Measurements from ENCODE around the gene DHRSX. TPM values are rescaled to one million over a fixed set of nuclear protein-coding genes. Genes with fewer than 3 reads are reported as not detected.
"Not testable (repeated sequence)": the region's sequence is repeated elsewhere in the genome, so short reads cannot be mapped to it uniquely, and the experiment has no call there.

Gene DHRSX
- total RNA-seq, 2 donors from 2014 or later, result 11.6 to 14.2 TPM

DNA sequence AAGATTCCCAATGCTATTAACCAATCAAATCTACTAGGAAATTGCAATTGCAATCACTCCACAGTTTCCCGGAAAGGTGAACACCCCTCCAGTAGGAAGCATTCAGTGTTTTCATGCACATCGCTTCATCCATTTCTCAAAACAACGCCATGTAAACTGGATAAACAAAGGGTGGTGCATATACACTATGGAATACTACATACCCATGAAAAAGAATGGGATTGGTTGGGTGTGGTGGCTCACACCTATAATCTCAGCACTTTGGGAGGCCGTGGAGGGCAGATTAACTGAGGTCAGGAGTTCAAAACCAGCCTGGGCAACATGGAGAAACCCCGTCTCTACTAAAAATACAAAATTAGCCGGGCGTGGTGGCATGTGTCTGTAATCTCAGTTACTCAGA is 29.1 kb downstream of the DHRSX start:
- no peaks in the 10 kb centered on the region for H3K9me3 ChIP-seq (ENCODE audit: control insufficient read depth, low read length, poor library complexity, severe bottlenecking)
- no peak overlapping the region for H3K27ac Mint-ChIP-seq
- H3K36me3 Mint-ChIP-seq (ENCODE audit: low read depth), result peaks cover 3% of the 10 kb centered on the region
- ATAC-seq, result no peak
- no peak for DNase-seq
- H3K4me3 Mint-ChIP-seq, result no peak overlapping the region
- peaks cover 16% of the 10 kb centered on the region for H3K4me1 Mint-ChIP-seq
- H3K27me3 Mint-ChIP-seq, result no peaks in the 10 kb centered on the region

DNA sequence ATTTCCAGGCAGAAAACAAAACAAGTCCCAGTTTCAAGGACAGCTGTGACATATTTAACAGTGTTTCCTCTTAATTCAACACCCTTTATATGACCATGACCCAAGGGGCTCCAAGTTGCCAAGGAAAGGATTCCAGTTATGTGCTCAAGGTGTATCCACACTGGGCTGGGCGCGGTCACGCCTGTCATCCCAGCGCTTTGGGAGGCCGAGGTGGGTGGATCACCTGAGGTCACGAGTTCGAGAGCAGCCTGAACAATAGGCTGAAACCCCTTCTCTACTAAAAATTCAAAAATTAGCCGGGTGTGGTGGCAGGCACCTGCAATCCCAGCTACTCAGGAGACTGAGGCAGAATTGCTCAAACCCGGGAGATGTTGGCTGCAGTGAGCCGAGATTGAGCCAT is 29.6 kb downstream of the DHRSX start:
- H3K36me3 Mint-ChIP-seq (ENCODE audit: low read depth); H3K9me3 ChIP-seq (ENCODE audit: control insufficient read depth, low read length, poor library complexity, severe bottlenecking); ATAC-seq; DNase-seq; H3K27me3 Mint-ChIP-seq; H3K4me3 Mint-ChIP-seq; H3K27ac Mint-ChIP-seq: not testable (repeated sequence)
- peaks cover 16% of the 10 kb centered on the region for H3K4me1 Mint-ChIP-seq

DNA sequence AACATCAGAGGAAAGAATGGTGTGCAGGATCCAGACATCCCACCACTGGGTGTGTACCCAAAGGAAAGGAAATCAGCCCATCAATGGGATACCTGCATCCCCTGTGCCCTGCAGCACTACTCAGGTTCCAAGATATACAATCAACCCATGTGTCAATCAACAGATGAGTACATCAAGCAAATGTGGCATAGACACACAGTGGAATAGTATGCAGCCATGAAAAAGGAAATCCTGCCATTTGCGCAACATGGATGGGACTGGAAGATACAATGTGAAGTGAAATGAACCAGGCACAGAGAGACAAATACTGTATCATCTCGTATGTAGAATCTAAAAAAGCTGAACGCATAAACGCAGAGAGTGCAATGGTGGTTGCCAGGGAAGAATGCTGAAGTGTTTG is 30.9 kb downstream of the DHRSX start:
- H3K27ac Mint-ChIP-seq; DNase-seq; H3K9me3 ChIP-seq (ENCODE audit: control insufficient read depth, low read length, poor library complexity, severe bottlenecking); H3K4me3 Mint-ChIP-seq; ATAC-seq; H3K36me3 Mint-ChIP-seq (ENCODE audit: low read depth); H3K27me3 Mint-ChIP-seq: not testable (repeated sequence)
- peaks cover 12% of the 10 kb centered on the region for H3K4me1 Mint-ChIP-seq

DNA sequence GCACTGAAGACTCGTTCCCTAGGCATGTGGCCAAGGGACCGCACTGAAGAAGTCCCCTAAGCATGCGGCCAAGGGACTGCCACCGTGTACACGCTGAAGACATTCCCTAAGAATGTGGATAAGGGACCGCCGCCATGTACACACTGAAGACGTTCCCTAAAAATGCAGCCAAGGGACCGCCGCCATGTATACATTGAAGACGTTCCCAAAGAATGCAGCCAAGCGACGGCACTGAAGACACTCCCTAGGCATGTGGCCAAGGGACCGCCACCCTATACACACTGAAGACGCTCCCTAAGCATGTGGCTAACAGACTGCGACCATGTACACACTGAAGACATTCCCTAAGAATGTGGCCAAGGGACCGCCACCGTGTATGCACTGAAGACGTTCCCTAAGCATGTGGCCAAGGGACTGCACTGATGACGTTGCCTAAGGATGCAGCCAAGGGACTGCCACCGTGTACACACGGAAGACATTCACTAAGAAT is 31.5 kb downstream of the DHRSX start:
- ATAC-seq, result no peak
- no peak for DNase-seq
- Mint-ChIP-seq H3K36me3 (ENCODE audit: low read depth) (peaks cover 3% of the 10 kb centered on the region), H3K27ac (no peak overlapping the region), H3K4me1 (peaks cover 9% of the 10 kb centered on the region), H3K4me3 (no peak overlapping the region), H3K27me3 (no peaks in the 10 kb centered on the region)
- H3K9me3 ChIP-seq (ENCODE audit: control insufficient read depth, low read length, poor library complexity, severe bottlenecking), result no peaks in the 10 kb centered on the region

DNA sequence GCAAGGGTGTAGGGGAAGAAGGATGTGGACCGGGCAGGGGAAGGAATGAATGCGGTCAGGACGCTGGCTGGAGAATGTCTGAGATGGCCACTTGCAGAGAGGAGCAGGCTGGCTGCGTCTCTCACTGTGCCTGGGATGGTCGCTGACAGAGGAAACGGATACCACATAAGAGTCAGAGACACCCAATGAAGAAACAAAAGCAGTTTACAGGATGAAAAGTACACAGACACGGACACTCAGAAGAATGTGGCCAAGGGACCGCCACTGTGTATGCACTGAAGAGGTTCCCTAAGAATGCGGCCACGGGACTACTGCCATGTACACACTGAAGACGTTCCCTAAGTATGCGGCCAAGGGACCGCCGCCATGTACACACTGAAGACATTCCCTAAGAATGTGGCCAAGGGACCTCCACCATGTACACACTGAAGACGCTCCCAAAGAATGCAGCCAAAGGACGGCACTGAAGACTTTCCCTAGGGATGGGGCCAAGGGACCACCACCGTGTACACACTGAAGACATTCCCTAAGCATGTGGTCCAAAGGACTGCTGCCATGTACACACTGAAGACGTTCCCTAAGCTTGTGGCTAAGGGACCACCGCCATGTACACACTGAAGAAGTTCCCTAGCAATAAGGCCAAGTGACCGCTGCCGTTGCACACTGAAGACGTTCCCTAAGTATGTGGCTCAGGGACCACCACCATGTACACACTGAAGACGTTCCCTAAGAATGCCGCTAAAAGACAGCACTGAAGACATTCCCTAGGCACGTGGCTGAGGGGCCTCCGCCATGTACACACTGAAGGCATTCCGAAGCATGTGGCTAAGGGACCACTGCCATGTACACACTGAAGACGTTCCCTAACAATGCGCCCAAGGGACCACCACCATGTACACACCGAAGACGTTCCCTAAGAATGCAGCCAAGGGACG is 32.2 kb downstream of the DHRSX start:
- Mint-ChIP-seq H3K4me3 (no peak overlapping the region), H3K27ac (no peak overlapping the region), H3K4me1 (peaks cover 12% of the 10 kb centered on the region), H3K27me3 (no peaks in the 10 kb centered on the region), H3K36me3 (ENCODE audit: low read depth) (peaks cover 3% of the 10 kb centered on the region)
- no peaks in the 10 kb centered on the region for H3K9me3 ChIP-seq (ENCODE audit: control insufficient read depth, low read length, poor library complexity, severe bottlenecking)
- DNase-seq, result no peak
- no peak for ATAC-seq

DNA sequence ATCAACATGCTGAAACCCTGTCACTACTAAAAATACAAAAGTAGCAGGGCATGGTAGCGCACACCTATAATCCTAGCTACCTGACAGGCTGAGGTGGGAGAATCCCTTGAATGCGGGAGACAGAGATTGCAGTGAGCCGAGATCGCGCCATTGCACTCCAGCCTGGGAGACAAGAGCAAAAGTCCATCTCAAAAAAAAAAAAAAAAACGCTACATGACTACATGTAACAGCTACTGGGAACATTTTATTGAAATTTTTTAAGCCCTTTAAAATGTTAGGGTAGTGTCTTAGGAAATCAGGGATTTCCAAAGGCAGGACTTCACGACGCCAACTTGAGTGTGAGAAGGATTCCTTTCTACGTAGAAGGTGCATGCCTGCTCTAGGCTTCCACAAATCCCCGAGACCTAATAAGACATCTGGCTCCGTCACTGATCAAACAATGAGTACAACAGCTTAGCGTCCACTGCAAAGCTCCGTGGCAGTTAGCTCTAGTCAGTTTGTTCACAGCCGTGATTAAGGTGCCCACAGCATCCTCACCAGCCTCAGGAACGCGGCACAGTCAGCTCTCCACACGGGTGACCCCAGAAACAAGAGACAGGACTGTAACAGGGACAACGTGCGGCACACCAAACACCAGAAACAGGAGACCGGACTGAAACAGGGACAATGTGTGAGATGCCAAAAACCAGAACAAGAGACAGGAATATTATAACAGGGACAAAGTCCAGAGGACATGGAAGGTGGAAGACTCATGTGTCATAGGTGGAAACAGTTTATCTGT is 33.7 kb downstream of the DHRSX start:
- no peaks in the 10 kb centered on the region for H3K9me3 ChIP-seq (ENCODE audit: control insufficient read depth, low read length, poor library complexity, severe bottlenecking)
- DNase-seq (no peak), ATAC-seq (no peak)
- H3K4me1 Mint-ChIP-seq, result peaks cover 18% of the 10 kb centered on the region
- no peak overlapping the region for H3K27ac Mint-ChIP-seq
- no peaks in the 10 kb centered on the region for H3K27me3 Mint-ChIP-seq
- H3K4me3 Mint-ChIP-seq, result no peak overlapping the region
- H3K36me3 Mint-ChIP-seq (ENCODE audit: low read depth), result peaks cover 3% of the 10 kb centered on the region

DNA sequence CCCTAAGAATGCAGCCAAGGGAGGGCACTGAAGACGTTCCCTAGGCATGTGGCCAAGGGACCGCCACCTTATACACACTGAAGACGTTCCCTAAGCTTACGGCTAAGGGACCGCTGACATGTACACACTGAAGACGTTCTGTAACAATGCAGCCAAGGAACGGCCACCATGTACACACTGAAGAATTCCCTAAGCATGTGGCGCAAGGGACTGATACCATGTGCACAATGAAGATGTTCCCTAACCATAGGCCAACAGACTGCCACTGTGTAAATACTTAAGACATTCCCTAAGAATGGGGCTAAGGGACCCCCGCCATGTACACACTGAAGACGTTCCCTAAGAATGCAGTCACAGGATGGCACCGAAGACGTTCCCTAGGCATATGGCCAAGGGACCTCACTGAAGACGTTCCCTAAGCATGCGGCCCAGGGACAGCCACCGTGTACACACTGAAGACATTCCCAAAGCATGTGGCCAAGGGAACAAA is 36.1 kb downstream of the DHRSX start:
- no peak for ATAC-seq
- Mint-ChIP-seq H3K4me3 (no peak overlapping the region), H3K27me3 (no peaks in the 10 kb centered on the region), H3K27ac (no peak overlapping the region), H3K4me1 (peaks cover 20% of the 10 kb centered on the region), H3K36me3 (ENCODE audit: low read depth) (peaks cover 3% of the 10 kb centered on the region)
- no peak for DNase-seq
- H3K9me3 ChIP-seq (ENCODE audit: control insufficient read depth, low read length, poor library complexity, severe bottlenecking), result no peaks in the 10 kb centered on the region

DNA sequence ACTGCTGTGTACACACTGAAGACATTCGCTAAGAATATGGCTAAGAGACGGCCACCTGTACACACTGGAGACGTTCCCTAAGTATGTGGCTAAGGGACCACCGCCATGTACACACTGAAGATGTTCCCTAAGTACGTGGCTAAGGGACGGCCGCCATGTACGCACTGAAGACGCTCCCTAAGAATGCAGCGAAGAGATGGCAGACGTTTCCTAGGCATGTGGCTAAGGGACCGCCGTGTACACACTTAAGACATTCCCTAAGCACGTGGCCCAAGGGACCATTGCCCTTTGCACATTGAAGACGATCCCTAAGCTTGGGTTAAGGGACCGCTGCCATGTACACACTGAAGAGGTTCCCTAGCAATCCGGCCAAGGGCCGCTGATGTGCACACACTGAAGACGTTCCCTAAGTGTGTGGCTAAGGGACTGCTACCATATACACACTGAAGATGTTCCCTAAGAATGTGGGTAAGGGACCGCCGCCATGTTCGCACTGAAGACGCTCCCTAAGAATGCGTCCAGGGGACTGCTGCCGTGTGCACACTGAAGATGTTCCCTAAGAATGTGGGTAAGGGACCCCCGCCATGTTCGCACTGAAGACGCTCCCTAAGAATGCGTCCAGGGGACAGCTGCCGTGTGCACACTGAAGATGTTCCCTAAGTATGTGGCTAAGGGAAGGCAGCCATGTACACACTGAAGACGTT is 36.7 kb downstream of the DHRSX start:
- Mint-ChIP-seq H3K27ac (no peak overlapping the region), H3K36me3 (ENCODE audit: low read depth) (peaks cover 3% of the 10 kb centered on the region), H3K4me3 (no peak overlapping the region), H3K27me3 (no peaks in the 10 kb centered on the region), H3K4me1 (peaks cover 20% of the 10 kb centered on the region)
- ATAC-seq (no peak), DNase-seq (no peak)
- H3K9me3 ChIP-seq (ENCODE audit: control insufficient read depth, low read length, poor library complexity, severe bottlenecking), result no peaks in the 10 kb centered on the region

DNA sequence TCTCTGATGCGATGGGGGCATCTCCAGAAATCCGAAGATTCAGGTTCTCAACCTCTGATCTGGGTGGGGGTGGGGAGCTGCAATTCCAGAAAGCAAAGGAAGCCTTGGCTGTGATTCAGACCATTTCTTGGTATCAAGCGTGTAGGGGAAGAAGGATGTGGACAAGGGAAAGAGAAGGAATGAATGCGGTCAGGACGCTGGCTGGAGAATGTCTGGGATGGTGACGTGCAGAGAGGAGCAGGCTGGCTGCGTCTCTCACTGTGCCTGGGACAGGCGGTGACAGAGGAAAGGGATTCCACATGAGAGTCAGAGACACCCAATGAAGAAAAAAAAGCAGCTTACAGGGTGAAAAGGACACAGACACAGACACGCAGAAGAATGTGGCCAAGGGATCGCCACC is 37.3 kb downstream of the DHRSX start:
- not testable (repeated sequence) for DNase-seq; H3K9me3 ChIP-seq (ENCODE audit: control insufficient read depth, low read length, poor library complexity, severe bottlenecking); ATAC-seq; H3K27ac Mint-ChIP-seq; H3K27me3 Mint-ChIP-seq; H3K4me3 Mint-ChIP-seq; H3K36me3 Mint-ChIP-seq (ENCODE audit: low read depth)
- peaks cover 16% of the 10 kb centered on the region for H3K4me1 Mint-ChIP-seq

DNA sequence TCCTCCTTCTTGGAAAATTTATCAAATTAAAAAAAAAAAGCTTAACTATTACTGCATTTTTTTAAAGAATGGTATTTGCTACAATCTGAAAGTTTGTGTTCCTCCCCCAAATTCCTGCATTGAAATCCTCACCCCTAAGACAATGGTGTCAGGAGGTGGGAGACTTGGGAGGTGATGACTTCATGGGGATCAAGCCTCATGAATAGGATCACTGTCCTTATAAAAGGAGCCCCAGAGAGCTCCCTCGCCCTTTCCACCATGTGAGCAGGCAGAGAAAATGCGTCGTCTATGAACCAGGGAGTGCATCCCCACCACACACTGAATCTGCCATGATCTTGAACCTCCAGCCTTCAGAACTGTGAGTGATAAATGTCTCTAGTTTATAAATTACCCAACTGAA is 38.0 kb downstream of the DHRSX start:
- ATAC-seq (no peak), DNase-seq (no peak)
- H3K9me3 ChIP-seq (ENCODE audit: control insufficient read depth, low read length, poor library complexity, severe bottlenecking), result no peaks in the 10 kb centered on the region
- Mint-ChIP-seq H3K27me3 (no peaks in the 10 kb centered on the region), H3K36me3 (ENCODE audit: low read depth) (peaks cover 3% of the 10 kb centered on the region), H3K4me3 (no peak overlapping the region), H3K27ac (no peak overlapping the region), H3K4me1 (peaks cover 16% of the 10 kb centered on the region)

DNA sequence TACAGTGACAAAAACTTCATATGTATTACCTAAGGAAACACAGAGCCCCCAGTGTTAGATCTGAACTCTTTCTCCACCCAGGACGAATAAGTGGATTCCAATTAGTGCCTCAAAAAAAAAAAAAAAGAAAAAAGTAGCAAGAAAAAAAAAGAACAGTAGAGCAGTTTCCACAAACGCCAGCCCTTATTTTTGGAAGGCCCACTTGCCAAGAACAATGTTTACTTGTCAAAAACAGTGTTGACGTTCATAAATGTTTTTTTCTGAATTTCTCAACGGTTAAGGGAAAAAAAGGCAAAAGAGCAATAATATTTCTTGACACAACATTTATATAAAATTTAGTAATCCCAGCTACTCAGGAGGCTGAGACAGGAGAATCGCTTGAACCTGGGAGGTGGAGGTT is 38.7 kb downstream of the DHRSX start:
- peaks cover 12% of the 10 kb centered on the region for H3K4me1 Mint-ChIP-seq
- H3K36me3 Mint-ChIP-seq (ENCODE audit: low read depth), result no peaks in the 10 kb centered on the region
- no peak overlapping the region for H3K4me3 Mint-ChIP-seq
- ATAC-seq (no peak), DNase-seq (no peak)
- no peak overlapping the region for H3K27ac Mint-ChIP-seq
- no peaks in the 10 kb centered on the region for H3K9me3 ChIP-seq (ENCODE audit: control insufficient read depth, low read length, poor library complexity, severe bottlenecking)
- no peaks in the 10 kb centered on the region for H3K27me3 Mint-ChIP-seq

DNA sequence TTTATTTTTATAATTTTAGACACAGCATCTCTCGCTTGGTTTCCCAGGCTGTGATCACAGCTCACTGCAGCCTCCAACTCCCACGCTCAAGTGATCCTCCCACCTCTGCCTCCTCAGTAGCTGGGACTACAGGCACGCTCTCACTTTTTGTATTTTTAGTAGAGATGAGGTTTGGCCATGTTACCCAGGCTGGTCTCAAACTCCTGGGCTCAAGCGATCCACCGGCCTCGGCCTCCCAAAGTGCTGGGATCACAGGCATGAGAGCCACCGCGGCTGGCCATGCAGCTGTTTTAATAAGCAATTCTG is 39.1 kb downstream of the DHRSX start:
- ATAC-seq (no peak), DNase-seq (no peak)
- no peak overlapping the region for H3K27ac Mint-ChIP-seq
- H3K4me3 Mint-ChIP-seq, result no peak overlapping the region
- H3K36me3 Mint-ChIP-seq (ENCODE audit: low read depth), result peaks cover 3% of the 10 kb centered on the region
- H3K27me3 Mint-ChIP-seq, result no peaks in the 10 kb centered on the region
- H3K9me3 ChIP-seq (ENCODE audit: control insufficient read depth, low read length, poor library complexity, severe bottlenecking), result no peaks in the 10 kb centered on the region
- H3K4me1 Mint-ChIP-seq, result peaks cover 15% of the 10 kb centered on the region
